Measurements from ENCODE around the gene RFX7.

GRCh38 chr15:56286213-56286612, 42.5 kb upstream of the RFX7 start:
- TF ChIP-seq CTCF (IDR thresholded peaks at IDR 0.05; ENCODE audit: insufficient read depth, low read length, poor library complexity, severe bottlenecking) = peak; percentile 28
- TF ChIP-seq EZH2phosphoT487 (conservative IDR thresholded peaks at IDR 0.05; ENCODE audit: low read length) = no peak

Data from SU-DHL-6 (cell line).